Endothelial cell (in vitro differentiated cells): ENCODE results near the gene DIP2C. TPM values are rescaled to one million over a fixed set of nuclear protein-coding genes. Genes with fewer than 3 reads are reported as not detected.

Source experiments
- DNase-seq: peaks from one replicate; pipeline ENCODE4 v3.0.0; 2021; ENCODE audit warnings: low spot score
- H3K27ac Mint-ChIP-seq: one replicate; pipeline ENCODE4 v1.8.0; 2021; ENCODE audit warnings: mixed read lengths, inconsistent platforms; ENCODE audit not compliant: unreplicated experiment
- H3K27me3 Mint-ChIP-seq: one replicate; pipeline ENCODE4 v1.8.0; 2021; ENCODE audit warnings: mild to moderate bottlenecking, moderate library complexity, mixed read lengths, inconsistent platforms; ENCODE audit not compliant: unreplicated experiment
- H3K36me3 Mint-ChIP-seq: one replicate; pipeline ENCODE4 v1.8.0; 2021; ENCODE audit warnings: mild to moderate bottlenecking, low read depth, mixed read lengths, inconsistent platforms; ENCODE audit not compliant: unreplicated experiment
- H3K4me1 Mint-ChIP-seq: one replicate; pipeline ENCODE4 v1.8.0; 2021; ENCODE audit warnings: mild to moderate bottlenecking, mixed read lengths, inconsistent platforms; ENCODE audit not compliant: unreplicated experiment
- H3K4me3 Mint-ChIP-seq: one replicate; pipeline ENCODE4 v1.8.0; 2021; ENCODE audit warnings: mild to moderate bottlenecking, mixed read lengths, inconsistent platforms; ENCODE audit not compliant: unreplicated experiment
- H3K9me3 Mint-ChIP-seq: one replicate; pipeline ENCODE4 v1.8.0; 2021; ENCODE audit warnings: mixed read lengths, inconsistent platforms; ENCODE audit not compliant: unreplicated experiment
- total RNA-seq: library from RNA; stranded (reverse); fragmentation: NEBNext Ultra II Directional; extraction: Animal tissue kit (Norgen Biotek cat#: 25700); gene quantifications from one replicate; pipeline ENCODE4 v1.2.1, GENCODE V29; 2021; ENCODE audit not compliant: unreplicated experiment
- TF ChIP-seq, protein P1 (sequence below): fragments of 200-600 bp; sonication (generic); IDR thresholded peaks from one replicate; pipeline ENCODE4 v1.5.0; 2021; ENCODE audit warnings: antibody characterized with exemption; ENCODE audit not compliant: unreplicated experiment

The DIP2C gene
- total RNA-seq, 1 donor from 2014 or later = 13.1 TPM

DNA sequence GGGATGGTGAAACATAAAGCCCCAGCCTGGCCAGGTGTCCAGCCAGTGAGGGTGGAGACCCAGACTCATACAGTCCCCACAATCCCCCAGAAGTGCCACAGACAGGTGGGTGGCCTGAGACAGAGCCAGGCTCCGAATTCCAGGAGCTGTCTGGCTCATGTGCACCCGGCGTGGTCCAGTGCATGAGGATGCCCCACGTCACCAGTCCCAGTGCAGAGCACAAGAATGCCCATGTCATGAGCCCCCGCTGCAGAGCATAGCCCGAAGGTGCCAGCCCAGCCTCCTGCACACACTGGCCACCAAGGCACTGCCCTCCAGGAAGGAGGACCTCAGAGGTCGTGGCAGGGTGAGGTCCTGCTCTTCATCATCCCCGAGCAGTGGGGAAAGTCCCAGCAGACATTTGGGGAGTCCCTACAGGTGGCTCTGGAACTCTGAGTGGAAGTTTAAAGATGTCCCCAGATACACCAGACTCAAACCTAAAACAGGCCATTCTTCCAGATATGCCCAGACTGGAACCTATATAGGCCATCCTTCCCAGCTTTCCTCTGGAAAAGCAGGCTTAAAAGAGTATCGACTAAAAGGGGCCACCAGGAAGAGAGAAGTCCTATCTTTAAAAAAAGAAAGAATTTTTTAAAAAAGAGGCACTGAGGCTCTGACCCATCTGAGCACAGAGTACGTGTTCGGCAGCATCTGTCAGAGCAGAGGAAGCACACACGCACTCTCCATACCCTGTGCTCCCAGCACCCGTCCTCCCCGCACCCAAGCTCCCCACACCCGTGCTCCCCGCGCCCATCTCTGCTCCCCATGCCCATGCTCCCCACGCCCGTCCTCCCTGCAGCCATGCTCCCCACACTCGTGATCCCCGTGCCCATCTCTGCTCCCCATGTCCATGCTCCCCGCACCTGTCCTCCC lies 11.5 kb downstream of the DIP2C start:
- no peaks in the 10 kb centered on the region for H3K36me3 Mint-ChIP-seq
- H3K4me3 Mint-ChIP-seq = no peak overlapping the region
- no peak overlapping the region for H3K27ac Mint-ChIP-seq
- H3K27me3 Mint-ChIP-seq = no peaks in the 10 kb centered on the region
- H3K4me1 Mint-ChIP-seq = peaks cover 5% of the 10 kb centered on the region
- H3K9me3 Mint-ChIP-seq = no peaks in the 10 kb centered on the region
- TF ChIP-seq, protein P1, sequence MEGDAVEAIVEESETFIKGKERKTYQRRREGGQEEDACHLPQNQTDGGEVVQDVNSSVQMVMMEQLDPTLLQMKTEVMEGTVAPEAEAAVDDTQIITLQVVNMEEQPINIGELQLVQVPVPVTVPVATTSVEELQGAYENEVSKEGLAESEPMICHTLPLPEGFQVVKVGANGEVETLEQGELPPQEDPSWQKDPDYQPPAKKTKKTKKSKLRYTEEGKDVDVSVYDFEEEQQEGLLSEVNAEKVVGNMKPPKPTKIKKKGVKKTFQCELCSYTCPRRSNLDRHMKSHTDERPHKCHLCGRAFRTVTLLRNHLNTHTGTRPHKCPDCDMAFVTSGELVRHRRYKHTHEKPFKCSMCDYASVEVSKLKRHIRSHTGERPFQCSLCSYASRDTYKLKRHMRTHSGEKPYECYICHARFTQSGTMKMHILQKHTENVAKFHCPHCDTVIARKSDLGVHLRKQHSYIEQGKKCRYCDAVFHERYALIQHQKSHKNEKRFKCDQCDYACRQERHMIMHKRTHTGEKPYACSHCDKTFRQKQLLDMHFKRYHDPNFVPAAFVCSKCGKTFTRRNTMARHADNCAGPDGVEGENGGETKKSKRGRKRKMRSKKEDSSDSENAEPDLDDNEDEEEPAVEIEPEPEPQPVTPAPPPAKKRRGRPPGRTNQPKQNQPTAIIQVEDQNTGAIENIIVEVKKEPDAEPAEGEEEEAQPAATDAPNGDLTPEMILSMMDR = no peak
- no peak for DNase-seq

- Mint-ChIP-seq H3K9me3 (no peaks in the 10 kb centered on the region), H3K4me3 (no peak overlapping the region), H3K4me1 (peaks cover 5% of the 10 kb centered on the region), H3K27ac (no peak overlapping the region), H3K27me3 (no peaks in the 10 kb centered on the region), H3K36me3 (peaks cover under 1% of the 10 kb centered on the region)
- DNase-seq = no peak
- TF ChIP-seq, protein P1 = no peak
These were observed 12.4 kb downstream of the DIP2C start for GRCh38 chr10:677038-677437.

GRCh38 chr10:676178-676577 lies 13.3 kb downstream of the DIP2C start:
- Mint-ChIP-seq H3K4me3 (no peak overlapping the region), H3K4me1 (peaks cover 5% of the 10 kb centered on the region), H3K27me3 (no peaks in the 10 kb centered on the region), H3K9me3 (no peaks in the 10 kb centered on the region), H3K27ac (no peak overlapping the region), H3K36me3 (peaks cover 5% of the 10 kb centered on the region)
- TF ChIP-seq, protein P1 = no peak
- DNase-seq = no peak

- Mint-ChIP-seq H3K9me3 (no peaks in the 10 kb centered on the region), H3K4me3 (no peak overlapping the region), H3K27me3 (no peaks in the 10 kb centered on the region), H3K4me1 (peaks cover 5% of the 10 kb centered on the region), H3K27ac (no peak overlapping the region), H3K36me3 (peaks cover 9% of the 10 kb centered on the region)
- TF ChIP-seq, protein P1 = no peak
- DNase-seq = no peak
These were observed 13.9 kb downstream of the DIP2C start for GRCh38 chr10:675532-675931.

- Mint-ChIP-seq H3K4me1 (peaks cover 5% of the 10 kb centered on the region), H3K27me3 (no peaks in the 10 kb centered on the region), H3K9me3 (no peaks in the 10 kb centered on the region), H3K27ac (no peak overlapping the region), H3K36me3 (peaks cover 9% of the 10 kb centered on the region), H3K4me3 (no peak overlapping the region)
- DNase-seq = no peak
- TF ChIP-seq, protein P1 = no peak
These were observed 16.0 kb downstream of the DIP2C start for GRCh38 chr10:673492-673891.
